SK-N-SH treated with all-trans-retinoic acid at 6 μM for 48 hours (cell line): ENCODE measurements around the gene APOA5.
"Not testable (repeated sequence)": the region's sequence is repeated elsewhere in the genome, so short reads cannot be mapped to it uniquely, and the experiment has no call there.

Experiments
- ATAC-seq: fragments of 200-7000 bp; cut with Tn5 transposase; 3 replicates; pipeline ENCODE4 v1.9.1; 2020; ENCODE audit warnings: mild to moderate bottlenecking, moderate library complexity
- ARNTL ChIP-seq: fragments of 450-650 bp; formaldehyde crosslinking; IDR thresholded peaks from 2 replicates; pipeline ENCODE4 v1.5.0; 2020; ENCODE audit warnings: low read depth, mild to moderate bottlenecking, moderate library complexity, borderline replicate concordance
- BACH2 ChIP-seq: fragments of 250-450 bp; sonication (Bioruptor Pico); IDR thresholded peaks from 2 replicates; pipeline ENCODE4 v1.9.0; 2021; ENCODE audit warnings: mild to moderate bottlenecking, borderline replicate concordance
- GLIS3 ChIP-seq: fragments of 250-450 bp; sonication (Bioruptor Pico); IDR thresholded peaks from 2 replicates; pipeline ENCODE4 v1.5.0; 2020; ENCODE audit warnings: mild to moderate bottlenecking, moderate library complexity
- OSR1 ChIP-seq: fragments of 250-450 bp; sonication (Bioruptor Pico); IDR thresholded peaks from 2 replicates; pipeline ENCODE4 v1.8.0; 2022; ENCODE audit warnings: moderate library complexity, mild to moderate bottlenecking, inconsistent platforms
- PPARA ChIP-seq: fragments of 250-450 bp; sonication (Bioruptor Pico); IDR thresholded peaks from 2 replicates; pipeline ENCODE4 v1.5.0; 2020; ENCODE audit warnings: mild to moderate bottlenecking, borderline replicate concordance
- RARB ChIP-seq: fragments of 250-450 bp; sonication (Bioruptor Pico); IDR thresholded peaks from 2 replicates; pipeline ENCODE4 v1.8.0; 2021; ENCODE audit warnings: mild to moderate bottlenecking, moderate library complexity
- SNAI2 ChIP-seq: fragments of 250-450 bp; sonication (Bioruptor Pico); IDR thresholded peaks from 2 replicates; pipeline ENCODE4 v1.5.0; 2020; ENCODE audit warnings: mild to moderate bottlenecking, moderate library complexity
- TCF4 ChIP-seq: fragments of 250-450 bp; sonication (Bioruptor Pico); IDR thresholded peaks from 2 replicates; pipeline ENCODE4 v1.8.0; 2021; ENCODE audit warnings: mild to moderate bottlenecking, moderate library complexity, borderline replicate concordance
- TOX ChIP-seq: fragments of 250-450 bp; sonication (Bioruptor Pico); IDR thresholded peaks from 2 replicates; pipeline ENCODE4 v1.8.0; 2021; ENCODE audit warnings: mild to moderate bottlenecking, moderate library complexity, borderline replicate concordance
- ZC3H10 ChIP-seq: fragments of 250-450 bp; sonication (Bioruptor Pico); IDR thresholded peaks from 2 replicates; pipeline ENCODE4 v1.5.1; 2021; ENCODE audit warnings: mild to moderate bottlenecking, moderate library complexity
- ZFP3 ChIP-seq: fragments of 250-450 bp; sonication (Bioruptor Pico); IDR thresholded peaks from 2 replicates; pipeline ENCODE4 v1.5.0; 2020; ENCODE audit warnings: mild to moderate bottlenecking, moderate library complexity
- ZFP30 ChIP-seq: fragments of 450-650 bp; formaldehyde crosslinking; IDR thresholded peaks from 2 replicates; pipeline ENCODE4 v1.5.0; 2022; ENCODE audit warnings: mild to moderate bottlenecking, moderate library complexity
- ZNF565 ChIP-seq: fragments of 450-650 bp; formaldehyde crosslinking; conservative IDR thresholded peaks from 2 replicates; pipeline ENCODE4 v1.5.0; 2020; ENCODE audit warnings: low read depth, mild to moderate bottlenecking, moderate library complexity
- ZNF70 ChIP-seq: fragments of 450-650 bp; formaldehyde crosslinking; IDR thresholded peaks from 2 replicates; pipeline ENCODE4 v1.5.0; 2020; ENCODE audit warnings: mild to moderate bottlenecking, moderate library complexity
- ZNF8 ChIP-seq: fragments of 450-650 bp; formaldehyde crosslinking; IDR thresholded peaks from 2 replicates; pipeline ENCODE4 v1.5.0; 2020; ENCODE audit warnings: mild to moderate bottlenecking, moderate library complexity
- TF ChIP-seq, protein P1 (sequence below): fragments of 250-450 bp; sonication (Bioruptor Pico); IDR thresholded peaks from 2 replicates; pipeline ENCODE4 v1.8.0; 2020; ENCODE audit warnings: mild to moderate bottlenecking, moderate library complexity, borderline replicate concordance
- TF ChIP-seq, protein P2 (sequence below): fragments of 250-450 bp; sonication (Bioruptor Pico); IDR thresholded peaks from 2 replicates; pipeline ENCODE4 v1.5.0; 2020; ENCODE audit warnings: mild to moderate bottlenecking, moderate library complexity
- TF ChIP-seq, protein P3 (sequence below): fragments of 250-450 bp; sonication (Bioruptor Pico); IDR thresholded peaks from 2 replicates; pipeline ENCODE4 v1.8.0; 2021; ENCODE audit warnings: low read depth, mild to moderate bottlenecking, moderate library complexity, borderline replicate concordance
- TF ChIP-seq, protein P4 (sequence below): fragments of 250-450 bp; sonication (Bioruptor Pico); IDR thresholded peaks from 2 replicates; pipeline ENCODE4 v1.5.1; 2020; ENCODE audit warnings: low read depth, mild to moderate bottlenecking, moderate library complexity
- TF ChIP-seq, protein P5 (sequence below): fragments of 250-450 bp; sonication (Bioruptor Pico); IDR thresholded peaks from 2 replicates; pipeline ENCODE4 v1.5.1; 2021; ENCODE audit warnings: mild to moderate bottlenecking, moderate library complexity

Gene APOA5

DNA sequence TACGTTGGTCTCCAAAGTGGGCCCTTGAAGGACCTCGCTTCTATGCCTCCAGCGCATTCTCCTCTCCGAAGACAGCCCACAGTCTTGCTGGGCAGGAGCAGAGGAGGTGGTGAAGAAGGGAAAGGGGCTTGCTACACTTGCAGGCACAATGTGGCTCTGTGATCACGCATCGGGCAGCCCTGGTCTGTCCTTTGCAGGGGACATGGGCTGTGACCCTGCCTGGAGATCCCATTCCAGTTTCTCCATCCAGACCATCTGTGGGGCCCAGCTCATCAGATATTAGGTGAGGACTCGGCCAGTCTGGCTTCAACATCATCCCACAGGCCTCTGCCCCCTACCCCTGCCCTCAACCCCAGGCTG, 44.9 kb upstream of the APOA5 start:
- no peak for ATAC-seq
- TF ChIP-seq, protein P1, sequence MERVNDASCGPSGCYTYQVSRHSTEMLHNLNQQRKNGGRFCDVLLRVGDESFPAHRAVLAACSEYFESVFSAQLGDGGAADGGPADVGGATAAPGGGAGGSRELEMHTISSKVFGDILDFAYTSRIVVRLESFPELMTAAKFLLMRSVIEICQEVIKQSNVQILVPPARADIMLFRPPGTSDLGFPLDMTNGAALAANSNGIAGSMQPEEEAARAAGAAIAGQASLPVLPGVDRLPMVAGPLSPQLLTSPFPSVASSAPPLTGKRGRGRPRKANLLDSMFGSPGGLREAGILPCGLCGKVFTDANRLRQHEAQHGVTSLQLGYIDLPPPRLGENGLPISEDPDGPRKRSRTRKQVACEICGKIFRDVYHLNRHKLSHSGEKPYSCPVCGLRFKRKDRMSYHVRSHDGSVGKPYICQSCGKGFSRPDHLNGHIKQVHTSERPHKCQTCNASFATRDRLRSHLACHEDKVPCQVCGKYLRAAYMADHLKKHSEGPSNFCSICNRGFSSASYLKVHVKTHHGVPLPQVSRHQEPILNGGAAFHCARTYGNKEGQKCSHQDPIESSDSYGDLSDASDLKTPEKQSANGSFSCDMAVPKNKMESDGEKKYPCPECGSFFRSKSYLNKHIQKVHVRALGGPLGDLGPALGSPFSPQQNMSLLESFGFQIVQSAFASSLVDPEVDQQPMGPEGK (CRISPR knock-in tag) = no peak
- TF ChIP-seq ARNTL (CRISPR knock-in tag) (no peak), ZFP30 (CRISPR knock-in tag) (no peak)

DNA sequence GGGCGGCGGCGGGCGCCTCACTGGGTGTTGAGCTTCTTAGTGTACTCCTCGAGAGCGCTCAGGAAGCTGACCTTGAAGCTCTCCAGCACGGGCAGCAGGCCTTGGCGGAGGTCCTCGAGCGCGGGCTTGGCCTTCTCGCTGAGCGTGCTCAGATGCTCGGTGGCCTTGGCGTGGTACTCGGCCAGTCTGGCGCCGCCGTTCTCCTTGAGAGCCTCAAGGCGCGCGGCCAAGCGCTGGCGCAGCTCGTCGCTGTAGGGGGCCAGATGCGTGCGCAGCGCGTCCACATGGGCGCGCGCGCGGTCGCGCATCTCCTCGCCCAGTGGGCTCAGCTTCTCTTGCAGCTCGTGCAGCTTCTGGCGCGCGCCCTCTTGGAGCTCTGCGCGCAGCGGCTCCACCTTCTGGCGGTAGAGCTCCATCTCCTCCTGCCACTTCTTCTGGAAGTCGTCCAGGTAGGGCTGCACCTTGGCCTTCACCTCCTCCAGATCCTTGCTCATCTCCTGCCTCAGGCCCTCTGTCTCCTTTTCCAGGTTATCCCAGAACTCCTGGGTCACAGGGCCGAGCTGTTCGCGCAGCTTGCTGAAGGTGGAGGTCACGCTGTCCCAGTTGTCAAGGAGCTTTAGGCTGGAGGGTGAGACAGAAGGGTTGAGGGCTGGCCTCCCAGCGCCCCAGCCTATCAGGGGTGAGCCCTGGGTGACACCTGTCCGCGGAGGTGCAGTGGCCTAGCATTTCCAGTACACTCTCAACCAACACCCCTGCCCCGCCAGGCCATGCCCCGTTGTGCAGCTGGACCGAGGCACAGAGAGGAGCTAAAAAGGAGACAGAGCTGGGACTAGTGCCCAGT, 44.3 kb upstream of the APOA5 start:
- no peak for TF ChIP-seq PPARA
- TF ChIP-seq, protein P2, sequence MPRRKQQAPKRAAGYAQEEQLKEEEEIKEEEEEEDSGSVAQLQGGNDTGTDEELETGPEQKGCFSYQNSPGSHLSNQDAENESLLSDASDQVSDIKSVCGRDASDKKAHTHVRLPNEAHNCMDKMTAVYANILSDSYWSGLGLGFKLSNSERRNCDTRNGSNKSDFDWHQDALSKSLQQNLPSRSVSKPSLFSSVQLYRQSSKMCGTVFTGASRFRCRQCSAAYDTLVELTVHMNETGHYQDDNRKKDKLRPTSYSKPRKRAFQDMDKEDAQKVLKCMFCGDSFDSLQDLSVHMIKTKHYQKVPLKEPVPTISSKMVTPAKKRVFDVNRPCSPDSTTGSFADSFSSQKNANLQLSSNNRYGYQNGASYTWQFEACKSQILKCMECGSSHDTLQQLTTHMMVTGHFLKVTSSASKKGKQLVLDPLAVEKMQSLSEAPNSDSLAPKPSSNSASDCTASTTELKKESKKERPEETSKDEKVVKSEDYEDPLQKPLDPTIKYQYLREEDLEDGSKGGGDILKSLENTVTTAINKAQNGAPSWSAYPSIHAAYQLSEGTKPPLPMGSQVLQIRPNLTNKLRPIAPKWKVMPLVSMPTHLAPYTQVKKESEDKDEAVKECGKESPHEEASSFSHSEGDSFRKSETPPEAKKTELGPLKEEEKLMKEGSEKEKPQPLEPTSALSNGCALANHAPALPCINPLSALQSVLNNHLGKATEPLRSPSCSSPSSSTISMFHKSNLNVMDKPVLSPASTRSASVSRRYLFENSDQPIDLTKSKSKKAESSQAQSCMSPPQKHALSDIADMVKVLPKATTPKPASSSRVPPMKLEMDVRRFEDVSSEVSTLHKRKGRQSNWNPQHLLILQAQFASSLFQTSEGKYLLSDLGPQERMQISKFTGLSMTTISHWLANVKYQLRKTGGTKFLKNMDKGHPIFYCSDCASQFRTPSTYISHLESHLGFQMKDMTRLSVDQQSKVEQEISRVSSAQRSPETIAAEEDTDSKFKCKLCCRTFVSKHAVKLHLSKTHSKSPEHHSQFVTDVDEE (CRISPR knock-in tag) = no peak
- TF ChIP-seq, all 23 proteins: peak for 0
- ATAC-seq = peak; percentile 92

DNA sequence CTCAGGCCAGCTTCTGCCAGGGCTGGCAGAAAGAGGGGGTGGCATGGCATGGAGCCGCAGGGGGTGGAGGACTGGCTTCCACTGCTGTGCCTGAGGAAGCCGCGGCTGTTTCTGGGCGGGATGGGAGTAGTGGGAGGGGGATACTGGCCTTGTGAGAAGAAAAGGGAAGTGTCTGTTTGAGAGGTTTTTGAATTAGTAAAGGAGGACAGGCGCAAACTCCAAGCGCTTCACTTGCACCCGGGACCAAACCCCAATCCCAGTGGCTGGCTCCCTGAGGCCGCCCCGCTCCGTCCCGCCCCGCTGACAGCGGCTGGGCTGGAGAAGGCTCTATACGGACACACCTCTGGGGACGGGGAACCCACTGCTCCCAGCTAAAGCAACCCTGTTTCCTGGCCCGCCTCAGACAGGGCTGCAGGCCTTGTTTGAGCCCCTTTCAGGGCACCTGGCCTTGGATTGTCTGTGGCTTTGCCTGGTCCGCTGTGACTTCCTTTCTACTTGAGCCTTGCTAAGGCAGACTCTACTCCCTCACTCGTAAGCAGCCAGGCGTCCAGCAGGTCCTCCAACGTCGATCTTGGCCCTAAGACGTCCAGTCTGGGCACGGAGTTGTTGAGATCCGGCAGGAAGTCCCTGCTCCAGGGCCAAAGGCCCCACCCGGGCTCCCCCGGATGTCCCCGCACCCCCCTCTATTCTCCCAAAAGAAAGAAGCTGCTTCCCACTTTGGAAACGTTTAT, 43.5 kb upstream of the APOA5 start:
- no peak for ATAC-seq
- TF ChIP-seq RARB (CRISPR knock-in tag) (no peak), ZNF70 (CRISPR knock-in tag) (no peak), GLIS3 (CRISPR knock-in tag) (no peak)
- TF ChIP-seq, protein P3, sequence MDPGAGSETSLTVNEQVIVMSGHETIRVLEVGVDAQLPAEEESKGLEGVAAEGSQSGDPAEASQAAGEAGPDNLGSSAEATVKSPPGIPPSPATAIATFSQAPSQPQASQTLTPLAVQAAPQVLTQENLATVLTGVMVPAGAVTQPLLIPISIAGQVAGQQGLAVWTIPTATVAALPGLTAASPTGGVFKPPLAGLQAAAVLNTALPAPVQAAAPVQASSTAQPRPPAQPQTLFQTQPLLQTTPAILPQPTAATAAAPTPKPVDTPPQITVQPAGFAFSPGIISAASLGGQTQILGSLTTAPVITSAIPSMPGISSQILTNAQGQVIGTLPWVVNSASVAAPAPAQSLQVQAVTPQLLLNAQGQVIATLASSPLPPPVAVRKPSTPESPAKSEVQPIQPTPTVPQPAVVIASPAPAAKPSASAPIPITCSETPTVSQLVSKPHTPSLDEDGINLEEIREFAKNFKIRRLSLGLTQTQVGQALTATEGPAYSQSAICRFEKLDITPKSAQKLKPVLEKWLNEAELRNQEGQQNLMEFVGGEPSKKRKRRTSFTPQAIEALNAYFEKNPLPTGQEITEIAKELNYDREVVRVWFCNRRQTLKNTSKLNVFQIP (CRISPR knock-in tag) = no peak
- TF ChIP-seq, protein P4, sequence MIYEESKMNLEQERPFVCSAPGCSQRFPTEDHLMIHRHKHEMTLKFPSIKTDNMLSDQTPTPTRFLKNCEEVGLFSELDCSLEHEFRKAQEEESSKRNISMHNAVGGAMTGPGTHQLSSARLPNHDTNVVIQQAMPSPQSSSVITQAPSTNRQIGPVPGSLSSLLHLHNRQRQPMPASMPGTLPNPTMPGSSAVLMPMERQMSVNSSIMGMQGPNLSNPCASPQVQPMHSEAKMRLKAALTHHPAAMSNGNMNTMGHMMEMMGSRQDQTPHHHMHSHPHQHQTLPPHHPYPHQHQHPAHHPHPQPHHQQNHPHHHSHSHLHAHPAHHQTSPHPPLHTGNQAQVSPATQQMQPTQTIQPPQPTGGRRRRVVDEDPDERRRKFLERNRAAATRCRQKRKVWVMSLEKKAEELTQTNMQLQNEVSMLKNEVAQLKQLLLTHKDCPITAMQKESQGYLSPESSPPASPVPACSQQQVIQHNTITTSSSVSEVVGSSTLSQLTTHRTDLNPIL (CRISPR knock-in tag) = no peak

DNA sequence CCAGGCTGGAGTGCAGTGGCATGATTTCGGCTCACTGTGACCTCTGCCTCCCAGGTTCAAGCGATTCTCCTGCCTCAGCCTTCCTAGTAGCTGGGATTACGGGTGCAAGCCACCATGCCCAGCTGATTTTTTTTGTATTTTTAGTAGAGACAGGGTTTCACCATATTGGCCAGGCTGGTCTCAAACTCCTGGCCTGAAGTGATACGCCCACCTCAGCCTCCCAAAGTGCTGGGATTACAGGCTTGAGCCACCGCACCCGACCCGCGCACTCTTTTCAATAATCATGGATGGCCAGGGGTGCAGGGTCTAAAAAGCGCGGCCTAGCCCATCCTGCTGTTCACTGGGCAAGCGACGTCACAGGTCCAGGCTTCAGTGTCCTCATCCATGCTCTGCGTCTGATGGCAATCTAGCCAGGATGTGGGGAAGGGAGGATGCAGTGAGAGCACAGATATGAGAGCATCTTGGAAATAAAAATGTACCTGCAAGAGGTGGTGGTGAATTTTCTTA, 42.9 kb upstream of the APOA5 start:
- ATAC-seq = not testable (repeated sequence)

DNA sequence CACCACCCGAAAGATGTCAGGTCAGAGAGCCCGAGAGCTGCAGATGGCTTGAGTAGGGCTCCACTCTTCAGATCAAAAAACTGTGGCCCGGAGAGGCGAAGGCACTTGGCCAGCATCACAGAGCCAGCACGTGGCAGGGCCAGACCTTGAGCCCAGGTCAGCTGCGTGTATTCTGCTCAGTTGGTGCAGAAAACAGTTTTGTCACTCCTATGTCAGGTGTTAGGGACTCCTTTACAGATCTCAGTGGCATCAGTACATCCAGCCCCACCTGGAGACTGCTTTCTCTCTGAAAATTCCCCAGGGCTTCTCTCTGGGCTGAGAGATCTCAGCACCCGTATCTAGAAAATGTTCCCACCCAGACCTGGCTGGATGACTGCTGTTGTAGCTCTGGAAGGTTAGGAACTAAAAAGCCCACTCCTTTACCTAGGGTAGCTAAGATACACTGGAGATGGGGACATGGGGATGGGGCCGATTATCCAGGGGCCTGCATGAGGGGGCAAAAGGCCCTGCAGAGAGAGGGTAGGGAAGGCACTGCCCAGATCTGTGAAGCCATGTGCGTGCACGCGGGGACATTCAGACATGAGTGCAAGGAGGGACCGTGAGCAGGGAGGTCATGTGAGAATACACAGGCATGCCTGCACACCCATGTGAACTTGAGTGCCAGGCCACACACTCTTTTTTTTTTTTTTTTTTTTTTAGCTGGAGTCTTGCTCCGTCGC, 42.3 kb upstream of the APOA5 start:
- no peak for ATAC-seq
- TF ChIP-seq TCF4 (CRISPR knock-in tag) = no peak
- TF ChIP-seq SNAI2 (CRISPR knock-in tag) = no peak
- TF ChIP-seq PPARA = no peak
- TF ChIP-seq, protein P2 (CRISPR knock-in tag) = no peak
- TF ChIP-seq ZNF565 (CRISPR knock-in tag) = no peak
- no peak for TF ChIP-seq ZC3H10 (CRISPR knock-in tag)
- TF ChIP-seq ZNF8 (CRISPR knock-in tag) = no peak
- TF ChIP-seq ZNF70 (CRISPR knock-in tag) = no peak
- TF ChIP-seq, protein P5, sequence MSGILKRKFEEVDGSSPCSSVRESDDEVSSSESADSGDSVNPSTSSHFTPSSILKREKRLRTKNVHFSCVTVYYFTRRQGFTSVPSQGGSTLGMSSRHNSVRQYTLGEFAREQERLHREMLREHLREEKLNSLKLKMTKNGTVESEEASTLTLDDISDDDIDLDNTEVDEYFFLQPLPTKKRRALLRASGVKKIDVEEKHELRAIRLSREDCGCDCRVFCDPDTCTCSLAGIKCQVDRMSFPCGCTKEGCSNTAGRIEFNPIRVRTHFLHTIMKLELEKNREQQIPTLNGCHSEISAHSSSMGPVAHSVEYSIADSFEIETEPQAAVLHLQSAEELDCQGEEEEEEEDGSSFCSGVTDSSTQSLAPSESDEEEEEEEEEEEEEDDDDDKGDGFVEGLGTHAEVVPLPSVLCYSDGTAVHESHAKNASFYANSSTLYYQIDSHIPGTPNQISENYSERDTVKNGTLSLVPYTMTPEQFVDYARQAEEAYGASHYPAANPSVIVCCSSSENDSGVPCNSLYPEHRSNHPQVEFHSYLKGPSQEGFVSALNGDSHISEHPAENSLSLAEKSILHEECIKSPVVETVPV = no peak
- TF ChIP-seq ZFP3 (CRISPR knock-in tag) = no peak
- TF ChIP-seq TOX (CRISPR knock-in tag) = no peak
- TF ChIP-seq OSR1 (CRISPR knock-in tag) = no peak
- TF ChIP-seq BACH2 (CRISPR knock-in tag) = no peak
